GM12891 (cell line): ENCODE measurements around the gene BAIAP2.

Source experiments
- POLR2A ChIP-seq: IDR thresholded peaks from 2 replicates; pipeline ENCODE4 v1.6.1; 2011; ENCODE audit warnings: low read depth, low read length, control low read depth
- POLR2AphosphoS5 ChIP-seq: IDR thresholded peaks from 2 replicates; pipeline ENCODE4 v1.6.1; 2011; ENCODE audit warnings: low read depth, low read length, control low read depth

GRCh38 chr17:81009136-81009535 is 25.8 kb upstream of the BAIAP2 start:
- TF ChIP-seq POLR2A (no peak), POLR2AphosphoS5 (no peak)
